CD4-positive, alpha-beta T cell treated with Interleukin-10 for 1 hour (primary cell): Measurements from ENCODE around the gene MBD3L1.

ENCODE experiments used
- DNase-seq: peaks from one replicate; pipeline ENCODE4 v3.0.0-alpha.2; 2020

MBD3L1 gene

GRCh38 chr19:8884416-8884815 is 52.2 kb downstream of the MBD3L1 start:
- DNase-seq: no peak

DNA sequence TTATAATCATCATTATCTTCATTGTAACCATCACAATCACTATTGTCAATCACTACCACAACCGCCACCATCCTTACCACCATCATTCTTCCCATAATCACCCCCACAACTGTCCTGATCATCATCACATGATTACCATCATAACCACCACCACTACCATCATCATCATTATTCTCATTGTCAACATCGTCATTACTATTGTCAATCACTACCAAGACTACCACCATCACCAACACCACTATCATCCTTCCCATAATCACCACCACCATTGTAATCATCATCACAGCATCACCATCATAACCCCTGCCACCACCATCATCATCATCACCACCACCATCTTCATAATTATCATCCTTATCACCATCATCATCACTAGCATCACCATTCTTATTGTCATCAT is 55.2 kb downstream of the MBD3L1 start:
- no peak for DNase-seq

- DNase-seq: no peak
These were observed 58.1 kb downstream of the MBD3L1 start for GRCh38 chr19:8890260-8890659.
